AG09319 (cell line): Measurements from ENCODE around the gene SNORC.

ENCODE experiments used
- DNase-seq: peaks from one replicate; pipeline ENCODE4 v3.0.0-alpha.2; 2010; ENCODE audit warnings: low read depth; ENCODE audit errors: extremely low read depth
- CTCF ChIP-seq: IDR thresholded peaks from 2 replicates; pipeline ENCODE4 v1.5.1; 2011; ENCODE audit warnings: low read depth, mild to moderate bottlenecking, inconsistent platforms, low read length, moderate library complexity

The SNORC gene

GRCh38 chr2:232857158-232857563, 12.9 kb upstream of the SNORC start:
- TF ChIP-seq CTCF = no peak
- no peak for DNase-seq

- TF ChIP-seq CTCF = no peak
- DNase-seq = no peak
These were observed 10.6 kb upstream of the SNORC start for GRCh38 chr2:232859385-232859916.

GRCh38 chr2:232860593-232861241, 9.3 kb upstream of the SNORC start:
- DNase-seq = no peak
- TF ChIP-seq CTCF = no peak

GRCh38 chr2:232861353-232861752, 8.7 kb upstream of the SNORC start:
- TF ChIP-seq CTCF = no peak
- DNase-seq = no peak

- DNase-seq = no peak
- no peak for TF ChIP-seq CTCF
These were observed 6.1 kb upstream of the SNORC start for GRCh38 chr2:232863996-232864395.

- DNase-seq = no peak
- no peak for TF ChIP-seq CTCF
These were observed 4.9 kb upstream of the SNORC start for GRCh38 chr2:232865165-232865564.

- no peak for TF ChIP-seq CTCF
- no peak for DNase-seq
These were observed 4.0 kb upstream of the SNORC start for GRCh38 chr2:232866104-232866503.
